NCI-H2029 (cell line): ENCODE measurements around the gene PLAAT1.

Source experiments
- DNase-seq: peaks from one replicate; lab custom pipeline; 2025; lab: John Stamatoyannopoulos, UW

The PLAAT1 gene

DNA sequence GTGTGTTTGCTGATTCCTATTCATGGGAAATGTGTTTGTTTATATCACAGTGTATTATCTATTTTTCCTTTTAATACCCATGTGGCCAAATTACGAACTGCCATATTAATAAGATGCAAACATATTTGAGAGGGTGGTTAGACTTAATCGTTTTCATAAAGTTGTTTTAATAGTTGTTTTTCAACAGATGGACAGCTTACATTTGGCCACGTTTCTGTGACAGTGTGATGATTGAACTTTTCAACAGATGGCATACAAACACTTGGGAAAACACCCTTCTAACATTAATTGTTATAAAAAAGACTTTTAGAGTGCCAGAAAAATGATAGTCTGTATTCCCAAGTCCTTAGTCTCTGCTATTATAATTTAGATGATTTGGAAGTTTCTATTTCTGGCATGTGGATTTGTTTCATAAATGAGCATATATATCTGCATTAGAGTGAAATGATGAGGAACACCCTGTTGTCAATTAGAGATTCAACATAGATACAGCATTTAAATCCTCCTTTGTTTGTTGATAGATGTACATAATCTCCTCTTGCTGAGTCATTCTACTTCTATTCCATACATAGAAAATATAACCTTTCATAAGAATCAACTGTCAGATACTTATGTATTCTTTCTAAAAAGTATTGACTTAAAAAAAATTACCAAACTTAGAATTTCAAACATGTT lies 13.1 kb downstream of the PLAAT1 start:
- DNase-seq: no peak

- no peak for DNase-seq
Measured at GRCh38 chr3:193261970-193262369, 20.9 kb downstream of the PLAAT1 start.

GRCh38 chr3:193262707-193263106 lies 21.7 kb downstream of the PLAAT1 start:
- DNase-seq: no peak

GRCh38 chr3:193269343-193270028 lies 28.5 kb downstream of the PLAAT1 start:
- DNase-seq: no peak

- DNase-seq: peak; percentile 17
Measured at GRCh38 chr3:193270451-193270850, 29.4 kb downstream of the PLAAT1 start.

DNA sequence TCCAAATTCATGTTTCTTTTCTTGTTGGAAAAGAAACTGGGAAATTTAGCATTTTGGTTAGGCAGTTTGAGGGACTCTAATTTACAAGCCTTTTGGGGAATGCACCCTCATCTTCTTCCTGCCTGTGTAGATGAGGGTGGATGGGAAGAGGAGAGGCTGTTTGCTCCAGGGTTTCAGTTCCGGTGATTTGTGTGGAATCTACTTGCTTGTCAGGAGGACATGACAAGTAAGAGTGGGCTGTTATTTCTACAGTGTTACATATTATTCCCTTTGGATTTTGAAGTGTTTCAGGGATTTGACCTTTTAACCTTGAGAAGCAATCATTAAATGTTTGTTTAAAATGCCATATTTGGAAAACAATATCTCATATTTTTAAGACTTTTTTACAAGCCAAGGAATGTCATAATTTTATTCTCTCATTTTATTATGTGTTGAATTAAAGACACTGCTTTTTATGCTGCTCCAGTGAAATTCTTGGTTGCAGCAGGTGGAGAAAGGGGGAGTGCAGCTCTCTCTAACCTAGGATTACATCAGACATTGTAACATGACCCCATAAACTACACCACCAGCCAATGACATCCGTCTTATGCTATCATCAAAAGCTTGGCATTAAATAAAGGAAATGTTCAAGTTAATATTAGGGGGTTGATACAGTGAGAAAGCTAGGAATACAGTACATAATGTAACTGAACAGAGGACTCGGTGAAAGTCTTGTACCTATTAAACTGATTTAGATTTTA lies 30.2 kb downstream of the PLAAT1 start:
- DNase-seq: peak; percentile 38

GRCh38 chr3:193292386-193292785 lies 51.4 kb downstream of the PLAAT1 start:
- DNase-seq: no peak

GRCh38 chr3:193295985-193296384 lies 55.0 kb downstream of the PLAAT1 start:
- no peak for DNase-seq

DNA sequence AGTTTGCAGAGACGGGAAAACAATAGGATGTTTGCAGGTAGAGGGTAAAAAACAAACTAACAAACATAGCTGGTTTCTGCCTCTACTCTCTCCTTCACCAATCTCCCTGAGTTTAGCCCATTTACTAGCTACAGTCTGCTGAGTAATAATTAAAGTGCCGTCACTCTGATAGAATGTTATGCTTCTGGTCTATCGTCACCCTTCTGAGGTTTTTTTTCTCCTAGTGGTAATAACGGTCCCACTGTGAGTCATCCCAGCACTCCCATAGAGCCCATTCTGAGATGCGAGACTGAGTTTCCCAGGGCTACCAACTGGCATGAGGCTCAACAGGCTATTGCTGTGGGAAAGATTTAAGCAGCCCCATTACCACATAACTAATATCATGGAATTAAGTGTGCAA lies 56.4 kb downstream of the PLAAT1 start:
- DNase-seq: no peak

- no peak for DNase-seq
Measured at GRCh38 chr3:193301433-193301832, 60.4 kb downstream of the PLAAT1 start.

DNA sequence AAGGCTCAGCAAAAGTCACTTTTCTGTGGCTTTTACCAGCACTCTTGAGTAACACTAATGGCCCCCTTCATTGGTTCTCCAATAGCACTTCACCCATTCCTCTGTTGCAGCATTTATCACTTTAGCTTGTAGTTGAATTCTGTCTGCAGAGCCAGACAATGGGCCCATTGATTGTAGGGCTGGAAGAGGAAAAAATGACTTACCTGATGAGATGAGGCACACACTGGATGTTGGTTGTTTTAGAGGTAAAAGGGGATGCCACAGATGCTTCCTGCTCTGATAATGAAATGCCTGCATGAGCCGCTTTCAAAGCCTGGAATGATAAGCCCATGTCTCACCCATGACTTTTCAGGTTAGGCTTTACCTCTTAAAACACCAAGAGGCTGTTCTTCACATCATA lies 64.3 kb downstream of the PLAAT1 start:
- no peak for DNase-seq

DNA sequence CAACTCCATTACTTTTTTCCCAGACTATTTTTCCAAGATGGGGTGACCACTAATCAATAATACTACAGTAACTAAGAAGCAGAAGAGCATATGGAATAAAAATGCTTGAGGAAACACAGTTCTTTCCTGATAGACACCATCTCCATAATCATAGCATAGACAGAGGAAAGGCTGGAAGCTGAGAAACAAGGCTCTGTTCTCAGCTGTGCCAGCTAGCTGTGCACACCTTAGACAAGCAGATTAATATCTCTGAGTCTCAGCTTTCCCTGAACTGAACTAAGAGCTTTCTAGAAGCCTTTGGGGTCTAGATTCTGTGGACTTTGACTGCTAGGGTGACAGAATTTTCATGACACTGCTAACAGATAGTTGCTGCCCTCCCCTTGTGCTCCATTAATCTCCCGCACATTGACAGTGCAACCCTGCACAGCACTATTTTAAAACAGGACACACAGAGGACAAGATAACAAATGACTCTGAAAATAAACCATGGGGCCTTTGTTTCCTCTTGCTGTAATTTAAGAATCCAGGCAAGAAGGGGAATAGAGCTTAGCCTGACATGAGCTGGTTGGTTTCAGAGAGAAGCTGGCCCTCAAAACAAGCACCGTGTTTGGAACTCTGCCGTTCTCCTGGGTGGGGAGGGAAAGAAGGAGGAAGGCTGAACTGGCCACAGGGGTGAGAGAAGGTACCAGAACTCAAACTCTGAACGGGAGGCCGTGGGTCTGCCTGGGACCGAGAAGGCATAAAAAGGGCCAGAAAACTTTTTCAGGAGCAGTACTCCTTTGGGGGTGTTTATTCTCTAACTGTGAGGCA lies 70.1 kb downstream of the PLAAT1 start:
- no peak for DNase-seq

DNA sequence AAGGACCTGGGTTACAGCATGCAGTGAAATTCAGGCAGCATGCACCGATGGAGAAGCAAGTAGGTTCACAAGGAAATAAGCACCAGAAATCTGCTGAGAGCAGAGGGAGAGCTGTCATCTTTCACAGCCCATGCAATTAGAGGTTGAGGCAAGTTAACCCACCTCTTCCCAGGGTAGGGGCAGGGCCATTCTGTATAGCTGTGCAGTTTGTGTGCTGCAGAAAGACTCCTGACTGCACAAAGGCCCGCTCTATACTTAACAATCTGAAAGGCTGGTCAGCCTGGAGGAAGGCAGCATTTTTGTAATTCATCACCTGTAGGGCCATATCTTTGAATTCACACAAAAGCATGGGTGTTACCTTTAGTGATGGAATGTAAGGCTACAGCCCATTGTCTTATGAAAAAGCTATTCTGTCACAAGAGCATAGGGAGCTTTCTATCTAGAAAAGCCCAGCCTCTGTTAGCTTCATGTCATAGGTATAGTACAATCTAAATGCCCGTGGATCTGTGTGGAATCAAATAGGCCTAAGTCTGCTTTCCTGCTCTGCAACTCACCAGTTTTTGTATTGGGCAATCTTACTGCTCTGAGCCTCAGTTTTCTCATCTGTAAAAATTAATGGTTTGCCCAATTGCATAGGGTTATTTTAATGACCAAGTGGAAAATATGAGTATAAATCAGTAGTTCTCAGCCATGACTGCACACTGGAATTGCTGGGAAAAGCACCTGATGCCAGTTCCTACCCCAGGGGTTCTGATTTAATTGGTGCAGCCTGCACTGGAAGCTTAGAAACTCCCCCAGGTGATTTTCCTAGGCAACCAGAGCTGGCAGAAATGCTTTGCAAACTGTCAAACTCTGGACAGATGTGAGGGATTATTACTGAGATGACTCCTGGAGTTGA lies 72.3 kb downstream of the PLAAT1 start:
- DNase-seq: no peak

DNA sequence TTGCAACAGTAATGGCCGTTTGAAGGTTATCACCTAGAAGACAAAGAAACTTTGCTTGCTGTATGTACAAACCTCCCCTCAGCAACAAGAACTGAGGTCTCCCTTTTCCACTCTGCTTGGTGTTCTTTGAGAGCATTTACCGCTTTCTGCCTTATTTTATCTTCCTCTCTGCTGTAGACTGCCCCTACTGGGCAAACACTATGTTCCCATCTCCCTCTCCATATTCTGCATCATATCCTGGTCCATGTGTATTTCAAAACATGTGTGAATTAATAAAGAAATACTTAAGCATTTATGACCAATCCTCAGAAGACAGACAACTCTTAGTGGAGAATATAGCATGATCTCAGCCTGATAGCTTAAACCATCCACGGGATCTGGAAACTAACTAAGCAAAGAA lies 73.1 kb downstream of the PLAAT1 start:
- no peak for DNase-seq

- DNase-seq: no peak
Measured at GRCh38 chr3:193317682-193318300, 76.8 kb downstream of the PLAAT1 start.
